GM18508 (cell line): ENCODE results near the gene BEND7.

Experiments
- ATAC-seq: cut with Tn5 transposase; IDR thresholded peaks from one replicate; pipeline ENCODE4 v1.9.1; 2021; ENCODE audit warnings: moderate number of reproducible peaks; ENCODE audit not compliant: insufficient read depth, unreplicated experiment

Gene BEND7

GRCh38 chr10:13395540-13395939 is 133.3 kb downstream of the BEND7 start:
- ATAC-seq = no peak

- no peak for ATAC-seq
Measured at GRCh38 chr10:13393640-13394039, 135.2 kb downstream of the BEND7 start.

- no peak for ATAC-seq
Measured at GRCh38 chr10:13392701-13393100, 136.1 kb downstream of the BEND7 start.
